Brain microvascular endothelial cell (primary cell): Measurements from ENCODE around the gene AMER2.

Source experiments
- DNase-seq: peaks from one replicate; pipeline ENCODE4 v3.0.0-alpha.2; 2020
- H3K27ac ChIP-seq: fragments of 250-450 bp; sonication (Bioruptor Pico); 2 replicates; pipeline ENCODE4 v1.5.1; 2020; ENCODE audit warnings: mild to moderate bottlenecking, moderate library complexity
- H3K27me3 ChIP-seq: fragments of 250-450 bp; sonication (Bioruptor Pico); replicated peaks from 2 replicates; pipeline ENCODE4 v1.5.1; 2020; ENCODE audit warnings: mild to moderate bottlenecking
- H3K36me3 ChIP-seq: fragments of 250-450 bp; sonication (Bioruptor Pico); replicated peaks from 2 replicates; pipeline ENCODE4 v1.5.1; 2020; ENCODE audit warnings: mild to moderate bottlenecking
- H3K4me3 ChIP-seq: 2 replicates; pipeline ENCODE4 v1.5.1; 2011; ENCODE audit warnings: low read depth, mild to moderate bottlenecking, control low read depth, low read length, moderate library complexity
- in situ Hi-C: cut with HindIII; loops from 2 replicates; pipeline ENCODE4 v1.10.0; 2017; ENCODE audit warnings: low sequenced_read_pairs, low pct_ligation_motif_present
- TF ChIP-seq, protein P1 (sequence below): IDR thresholded peaks from 2 replicates; pipeline ENCODE4 v1.5.1; 2011; ENCODE audit warnings: low read depth, mild to moderate bottlenecking, moderate library complexity, low read length, control low read depth, inconsistent platforms; ENCODE audit errors: missing control alignments

The AMER2 gene

DNA sequence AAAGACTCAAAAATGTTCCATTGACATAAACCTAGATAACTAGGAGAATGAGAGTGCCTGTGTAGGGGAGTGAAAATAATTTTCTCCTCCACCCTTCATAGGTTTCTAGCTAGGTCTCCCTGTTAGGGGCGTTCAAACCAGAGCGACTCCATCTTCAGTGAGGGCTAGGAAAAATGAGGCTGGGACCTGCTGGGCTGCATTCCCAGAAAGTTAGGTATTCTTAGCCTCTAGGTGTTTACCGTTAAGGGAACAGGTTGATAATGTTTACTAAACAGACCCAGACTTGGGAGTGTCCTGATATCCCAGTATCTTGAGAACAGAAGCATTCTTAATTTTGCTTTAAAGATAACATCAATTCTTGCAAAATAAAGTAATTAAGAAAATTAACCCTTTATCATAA is 56.0 kb downstream of the AMER2 start:
- DNase-seq, result no peak
- no peak overlapping the region for H3K4me3 ChIP-seq
- H3K27me3 ChIP-seq, result no peaks in the 10 kb centered on the region
- in situ Hi-C loops, result no loop called here
- TF ChIP-seq, protein P1, sequence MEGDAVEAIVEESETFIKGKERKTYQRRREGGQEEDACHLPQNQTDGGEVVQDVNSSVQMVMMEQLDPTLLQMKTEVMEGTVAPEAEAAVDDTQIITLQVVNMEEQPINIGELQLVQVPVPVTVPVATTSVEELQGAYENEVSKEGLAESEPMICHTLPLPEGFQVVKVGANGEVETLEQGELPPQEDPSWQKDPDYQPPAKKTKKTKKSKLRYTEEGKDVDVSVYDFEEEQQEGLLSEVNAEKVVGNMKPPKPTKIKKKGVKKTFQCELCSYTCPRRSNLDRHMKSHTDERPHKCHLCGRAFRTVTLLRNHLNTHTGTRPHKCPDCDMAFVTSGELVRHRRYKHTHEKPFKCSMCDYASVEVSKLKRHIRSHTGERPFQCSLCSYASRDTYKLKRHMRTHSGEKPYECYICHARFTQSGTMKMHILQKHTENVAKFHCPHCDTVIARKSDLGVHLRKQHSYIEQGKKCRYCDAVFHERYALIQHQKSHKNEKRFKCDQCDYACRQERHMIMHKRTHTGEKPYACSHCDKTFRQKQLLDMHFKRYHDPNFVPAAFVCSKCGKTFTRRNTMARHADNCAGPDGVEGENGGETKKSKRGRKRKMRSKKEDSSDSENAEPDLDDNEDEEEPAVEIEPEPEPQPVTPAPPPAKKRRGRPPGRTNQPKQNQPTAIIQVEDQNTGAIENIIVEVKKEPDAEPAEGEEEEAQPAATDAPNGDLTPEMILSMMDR, result no peak
- no peak overlapping the region for H3K27ac ChIP-seq
- no peaks in the 10 kb centered on the region for H3K36me3 ChIP-seq

- H3K27ac ChIP-seq, result no peak overlapping the region
- H3K27me3 ChIP-seq, result no peaks in the 10 kb centered on the region
- H3K4me3 ChIP-seq, result no peak overlapping the region
- TF ChIP-seq, protein P1, result peak; percentile 96
- H3K36me3 ChIP-seq, result no peaks in the 10 kb centered on the region
- peak; percentile 81 for DNase-seq
- in situ Hi-C loops, result no loop called here
These were observed 57.9 kb downstream of the AMER2 start for GRCh38 chr13:25114220-25114619.

- Histone ChIP-seq H3K27me3 (no peaks in the 10 kb centered on the region), H3K4me3 (no peak overlapping the region), H3K36me3 (no peaks in the 10 kb centered on the region), H3K27ac (no peak overlapping the region)
- TF ChIP-seq, protein P1, result no peak
- DNase-seq, result no peak
- in situ Hi-C loops, result no loop called here
These were observed 59.3 kb downstream of the AMER2 start for GRCh38 chr13:25112695-25113255.
